IMR-90 (cell line): ENCODE results near the gene CYP4V2. TPM values are rescaled to one million over a fixed set of nuclear protein-coding genes. Genes with fewer than 3 reads are reported as not detected.

ENCODE experiments used
- ATAC-seq: fragments of 200-7000 bp; cut with Tn5 transposase; 2 replicates; pipeline ENCODE4 v1.9.1; 2020; ENCODE audit warnings: low read depth, mild to moderate bottlenecking, moderate library complexity
- BruUV-seq: library from RNA; stranded (reverse); fragments of 400-500 nt; replicated peaks from 2 replicates; lab custom pipeline; 2021; lab: Mats Ljungman, UMichigan
- CTCF ChIA-PET: fragments of 300-600 bp; formaldehyde crosslinking; extraction: SDS; loops from one replicate; lab custom pipeline; 2021; ENCODE audit warnings: antibody characterized with exemption; lab: Yijun Ruan, JAX
- POLR2A ChIA-PET: fragments of 300-600 bp; sonication (Branson Sonifier 250); formaldehyde crosslinking; loops from one replicate; lab custom pipeline; 2022; ENCODE audit warnings: antibody characterized with exemption; ENCODE audit not compliant: unreplicated experiment; lab: Charles Lee
- DNase-seq: peaks from one replicate; pipeline ENCODE4 v3.0.0; 2013
- H2AFZ ChIP-seq: replicated peaks from 2 replicates; pipeline ENCODE3; 2013; ENCODE audit warnings: low read length, mild to moderate bottlenecking; ENCODE audit not compliant: poor library complexity
- H2AK5ac ChIP-seq: 2 replicates; pipeline ENCODE4 v1.6.1; 2013; ENCODE audit warnings: low read depth, low read length, inconsistent platforms
- H2AK9ac ChIP-seq: replicated peaks from 2 replicates; pipeline ENCODE3; 2013; ENCODE audit warnings: mild to moderate bottlenecking, low read depth, low read length, moderate library complexity; ENCODE audit not compliant: poor library complexity
- H2BK120ac ChIP-seq: 2 replicates; pipeline ENCODE4 v1.6.1; 2013; ENCODE audit warnings: low read depth, low read length, inconsistent platforms
- H2BK15ac ChIP-seq: 3 replicates; pipeline ENCODE4 v1.6.1; 2013; ENCODE audit warnings: low read depth, low read length, inconsistent platforms
- H2BK20ac ChIP-seq: 2 replicates; pipeline ENCODE4 v1.6.1; 2013; ENCODE audit warnings: low read depth, mild to moderate bottlenecking, inconsistent platforms, low read length, moderate library complexity
- H2BK5ac ChIP-seq: 2 replicates; pipeline ENCODE4 v1.6.1; 2013; ENCODE audit warnings: mild to moderate bottlenecking, low read depth, low read length, inconsistent platforms; ENCODE audit not compliant: poor library complexity, severe bottlenecking
- H3K14ac ChIP-seq: replicated peaks from 2 replicates; pipeline ENCODE4 v1.6.1; 2013; ENCODE audit warnings: low read depth, low read length, inconsistent platforms
- H3K18ac ChIP-seq: 2 replicates; pipeline ENCODE4 v1.6.1; 2013; ENCODE audit warnings: low read depth, low read length, control low read depth
- H3K23ac ChIP-seq: 2 replicates; pipeline ENCODE4 v1.6.1; 2013; ENCODE audit warnings: low read depth, low read length, inconsistent platforms
- H3K27ac ChIP-seq: 2 replicates; pipeline ENCODE4 v1.5.1; 2013; ENCODE audit warnings: mild to moderate bottlenecking, control low read depth, low read length; ENCODE audit not compliant: insufficient read depth
- H3K27me3 ChIP-seq: 2 replicates; pipeline ENCODE4 v1.6.1; 2013; ENCODE audit warnings: low read length; ENCODE audit not compliant: control insufficient read depth, insufficient read depth
- H3K36me3 ChIP-seq: 2 replicates; pipeline ENCODE4 v1.6.1; 2013; ENCODE audit warnings: low read length, mixed read lengths; ENCODE audit not compliant: control insufficient read depth, insufficient read depth
- H3K4ac ChIP-seq: 2 replicates; pipeline ENCODE4 v1.6.1; 2013; ENCODE audit warnings: low read depth, low read length, inconsistent platforms
- H3K4me1 ChIP-seq: 2 replicates; pipeline ENCODE4 v1.6.1; 2013; ENCODE audit warnings: low read length, mixed read lengths; ENCODE audit not compliant: control insufficient read depth, insufficient read depth
- H3K4me2 ChIP-seq: 2 replicates; pipeline ENCODE4 v1.6.1; 2013; ENCODE audit warnings: low read depth, mild to moderate bottlenecking, control low read depth, low read length, moderate library complexity
- H3K4me3 ChIP-seq: 2 replicates; pipeline ENCODE4 v1.5.1; 2013; ENCODE audit warnings: low read depth, mild to moderate bottlenecking, control low read depth, low read length, moderate library complexity; ENCODE audit not compliant: insufficient read depth
- H3K56ac ChIP-seq: 2 replicates; pipeline ENCODE4 v1.6.1; 2013; ENCODE audit warnings: low read length, inconsistent platforms; ENCODE audit not compliant: insufficient read depth; ENCODE audit errors: extremely low read depth
- H3K79me1 ChIP-seq, 2 experiments: 2 replicates each; pipeline ENCODE4 v1.6.1; 2013; ENCODE audit warnings: low read length in 2 of 2, inconsistent platforms in 1 of 2, low read depth in 1 of 2
- H3K9ac ChIP-seq: 2 replicates; pipeline ENCODE4 v1.6.1; 2013; ENCODE audit warnings: low read depth, low read length, control low read depth
- H3K9me1 ChIP-seq: 2 replicates; pipeline ENCODE4 v1.6.1; 2013; ENCODE audit warnings: low read length, inconsistent platforms; ENCODE audit not compliant: insufficient read depth
- H3K9me3 ChIP-seq: 2 replicates; pipeline ENCODE4 v1.6.1; 2013; ENCODE audit warnings: low read length; ENCODE audit not compliant: control insufficient read depth, insufficient read depth
- H4K20me1 ChIP-seq: 2 replicates; pipeline ENCODE4 v1.6.1; 2013; ENCODE audit warnings: low read length, inconsistent platforms; ENCODE audit not compliant: insufficient read depth
- H4K5ac ChIP-seq: 2 replicates; pipeline ENCODE4 v1.6.1; 2013; ENCODE audit warnings: mild to moderate bottlenecking, low read depth, low read length, control low read depth
- H4K8ac ChIP-seq, 2 experiments: 2 replicates each; pipeline ENCODE4 v1.6.1; 2013; ENCODE audit warnings: low read depth in 2 of 2, low read length in 2 of 2, control low read depth in 1 of 2, inconsistent platforms in 1 of 2
- H4K91ac ChIP-seq: 2 replicates; pipeline ENCODE4 v1.6.1; 2013; ENCODE audit warnings: low read depth, low read length, inconsistent platforms; ENCODE audit not compliant: insufficient read depth
- BHLHE40 ChIP-seq: fragments of 150-350 bp; IDR thresholded peaks from 2 replicates; pipeline ENCODE4 v1.6.1; 2016; ENCODE audit warnings: mild to moderate bottlenecking, low read depth, low read length
- CEBPB ChIP-seq: IDR thresholded peaks from 2 replicates; pipeline ENCODE4 v1.6.1; 2012; ENCODE audit warnings: low read depth, low read length, improper control_type of control experiment
- CHD1 ChIP-seq: IDR thresholded peaks from 2 replicates; pipeline ENCODE4 v1.6.1; 2012; ENCODE audit warnings: low read depth, low read length, improper control_type of control experiment
- ELK1 ChIP-seq: fragments of 150-350 bp; IDR thresholded peaks from 2 replicates; pipeline ENCODE4 v1.6.1; 2016; ENCODE audit warnings: low read depth, mild to moderate bottlenecking, low read length, moderate library complexity, borderline replicate concordance
- FOS ChIP-seq: fragments of 150-350 bp; IDR thresholded peaks from 2 replicates; pipeline ENCODE4 v1.6.1; 2016; ENCODE audit warnings: low read depth, low read length
- MAFK ChIP-seq: IDR thresholded peaks from 2 replicates; pipeline ENCODE4 v1.6.1; 2012; ENCODE audit warnings: low read depth, low read length, improper control_type of control experiment
- MAZ ChIP-seq: IDR thresholded peaks from 2 replicates; pipeline ENCODE4 v1.6.1; 2012; ENCODE audit warnings: low read depth, mild to moderate bottlenecking, low read length, improper control_type of control experiment, moderate library complexity, borderline replicate concordance
- MXI1 ChIP-seq: IDR thresholded peaks from 2 replicates; pipeline ENCODE4 v1.6.1; 2012; ENCODE audit warnings: low read depth, mild to moderate bottlenecking, low read length, moderate library complexity, borderline replicate concordance
- NFE2L2 ChIP-seq: fragments of 150-350 bp; IDR thresholded peaks from 2 replicates; pipeline ENCODE4 v1.6.1; 2016; ENCODE audit warnings: low read depth, mild to moderate bottlenecking, low read length
- POLR2A ChIP-seq: IDR thresholded peaks from 2 replicates; pipeline ENCODE4 v1.6.1; 2012; ENCODE audit warnings: mild to moderate bottlenecking, low read depth, low read length
- RAD21 ChIP-seq: IDR thresholded peaks from 2 replicates; pipeline ENCODE4 v1.6.1; 2012; ENCODE audit warnings: low read length, improper control_type of control experiment
- RCOR1 ChIP-seq: IDR thresholded peaks from 2 replicates; pipeline ENCODE4 v1.6.1; 2012; ENCODE audit warnings: mild to moderate bottlenecking, low read length, improper control_type of control experiment; ENCODE audit not compliant: insufficient replicate concordance
- RFX5 ChIP-seq: IDR thresholded peaks from 2 replicates; pipeline ENCODE4 v1.8.0; 2012; ENCODE audit warnings: low read depth, mild to moderate bottlenecking, low read length, moderate library complexity
- SMC3 ChIP-seq: fragments of 150-350 bp; IDR thresholded peaks from 2 replicates; pipeline ENCODE4 v1.6.1; 2016; ENCODE audit warnings: low read depth, mild to moderate bottlenecking, antibody characterized with exemption, low read length, moderate library complexity
- WGBS, 2 experiments: methylation state at CpG; one replicate each; pipeline versions ENCODE4 v1.1.5 to v1.1.7; 2013; ENCODE audit warnings: missing lambda C conversion rate in 2 of 2; ENCODE audit not compliant: insufficient read length in 1 of 2; ENCODE audit errors: extremely low coverage in 2 of 2; 5-methylcytosine and 5-hydroxymethylcytosine counted together
- dilution Hi-C: fragments of 300-500 bp; cut with HindIII; formaldehyde crosslinking; loops from one replicate; pipeline ENCODE4 v1.14.3; 2018; ENCODE audit warnings: low sequenced_read_pairs; ENCODE audit not compliant: unreplicated experiment
- in situ Hi-C: fragments of 300-500 bp; cut with MboI; formaldehyde crosslinking; loops from 3 replicates; pipeline ENCODE4 v1.14.3; 2019; ENCODE audit warnings: low sequenced_read_pairs, inconsistent platforms, mixed read lengths
- intact Hi-C: fragments of 100-400 bp; cut with micrococcal nuclease; formaldehyde crosslinking; loops from 2 replicates; pipeline ENCODE4 v1.10.0; 2022
- polyA plus RNA-seq, 3 experiments: library from polyadenylated mRNA; depleted of rRNA; stranded (reverse); fragments of >200 nt; gene quantifications; 2 replicates each; pipeline ENCODE4 v1.2.3, GENCODE V29; 2012; ENCODE audit warnings: low replicate concordance in 1 of 3
- total RNA-seq: library from RNA; depleted of rRNA; stranded (reverse); fragments of >200 nt; gene quantifications from 2 replicates; pipeline ENCODE4 v1.2.3, GENCODE V29; 2012
- TF ChIP-seq, protein P1 (sequence below): fragments of 150-350 bp; IDR thresholded peaks from 2 replicates; pipeline ENCODE4 v1.6.1; 2017; ENCODE audit warnings: mild to moderate bottlenecking, antibody characterized with exemption, low read length, low read depth
- TF ChIP-seq, protein P2 (sequence below): conservative IDR thresholded peaks from 2 replicates; pipeline ENCODE4 v1.5.1; 2012; ENCODE audit warnings: mild to moderate bottlenecking, low read depth, low read length, improper control_type of control experiment

The CYP4V2 gene
- total and polyA plus RNA-seq, 2 of the 4 experiments (the other 2 are of a cell fraction): 3.9 to 4.1 TPM

DNA sequence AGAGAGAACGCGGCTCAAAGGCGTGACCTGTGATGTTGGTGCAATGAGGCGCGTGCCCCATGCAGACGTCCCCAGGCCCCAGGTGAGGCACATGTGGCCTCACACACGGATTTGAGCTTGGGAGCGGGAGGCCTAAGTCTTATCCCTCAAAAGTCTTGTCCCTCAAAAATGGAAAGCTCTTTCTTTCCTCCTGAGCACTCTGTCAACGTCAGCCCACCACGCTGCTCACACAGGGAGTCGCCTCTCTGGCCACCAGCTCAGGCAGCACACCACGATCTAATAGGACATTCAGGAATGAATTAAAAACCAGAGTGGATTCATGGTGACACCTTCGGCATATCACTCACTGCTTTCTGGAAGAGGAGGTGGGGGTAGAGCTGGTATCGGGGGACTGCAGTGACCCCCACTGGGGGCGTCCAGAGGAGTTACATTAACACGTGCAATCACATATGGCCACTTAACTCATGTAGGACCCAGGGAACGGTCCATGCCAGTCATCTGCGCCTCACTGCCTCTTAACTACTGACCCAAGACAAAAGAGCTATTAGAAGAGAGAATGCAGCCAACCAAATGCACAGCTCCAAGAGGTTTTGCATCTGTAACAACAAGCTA lies 21.9 kb upstream of the CYP4V2 start:
- no peaks in the 10 kb centered on the region for H3K9me1 ChIP-seq
- H3K9me3 ChIP-seq: no peaks in the 10 kb centered on the region
- H3K56ac ChIP-seq: no peak overlapping the region
- CTCF ChIA-PET: interaction anchor here (0.8 kb wide), 1 partner anchor 67 kb away, joined by 3 read pairs; no protein-coding TSS in a partner anchor
- H3K4me3 ChIP-seq: no peak overlapping the region
- TF ChIP-seq POLR2A (no peak), CHD1 (no peak), FOS (no peak), NFE2L2 (no peak), MAFK (no peak), RAD21 (no peak), RFX5 (no peak), RCOR1 (no peak), BHLHE40 (no peak), CEBPB (no peak), ELK1 (no peak), MXI1 (no peak), MAZ (no peak), SMC3 (no peak)
- TF ChIP-seq, protein P1, sequence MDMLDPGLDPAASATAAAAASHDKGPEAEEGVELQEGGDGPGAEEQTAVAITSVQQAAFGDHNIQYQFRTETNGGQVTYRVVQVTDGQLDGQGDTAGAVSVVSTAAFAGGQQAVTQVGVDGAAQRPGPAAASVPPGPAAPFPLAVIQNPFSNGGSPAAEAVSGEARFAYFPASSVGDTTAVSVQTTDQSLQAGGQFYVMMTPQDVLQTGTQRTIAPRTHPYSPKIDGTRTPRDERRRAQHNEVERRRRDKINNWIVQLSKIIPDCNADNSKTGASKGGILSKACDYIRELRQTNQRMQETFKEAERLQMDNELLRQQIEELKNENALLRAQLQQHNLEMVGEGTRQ: no peak
- TF ChIP-seq, protein P2, sequence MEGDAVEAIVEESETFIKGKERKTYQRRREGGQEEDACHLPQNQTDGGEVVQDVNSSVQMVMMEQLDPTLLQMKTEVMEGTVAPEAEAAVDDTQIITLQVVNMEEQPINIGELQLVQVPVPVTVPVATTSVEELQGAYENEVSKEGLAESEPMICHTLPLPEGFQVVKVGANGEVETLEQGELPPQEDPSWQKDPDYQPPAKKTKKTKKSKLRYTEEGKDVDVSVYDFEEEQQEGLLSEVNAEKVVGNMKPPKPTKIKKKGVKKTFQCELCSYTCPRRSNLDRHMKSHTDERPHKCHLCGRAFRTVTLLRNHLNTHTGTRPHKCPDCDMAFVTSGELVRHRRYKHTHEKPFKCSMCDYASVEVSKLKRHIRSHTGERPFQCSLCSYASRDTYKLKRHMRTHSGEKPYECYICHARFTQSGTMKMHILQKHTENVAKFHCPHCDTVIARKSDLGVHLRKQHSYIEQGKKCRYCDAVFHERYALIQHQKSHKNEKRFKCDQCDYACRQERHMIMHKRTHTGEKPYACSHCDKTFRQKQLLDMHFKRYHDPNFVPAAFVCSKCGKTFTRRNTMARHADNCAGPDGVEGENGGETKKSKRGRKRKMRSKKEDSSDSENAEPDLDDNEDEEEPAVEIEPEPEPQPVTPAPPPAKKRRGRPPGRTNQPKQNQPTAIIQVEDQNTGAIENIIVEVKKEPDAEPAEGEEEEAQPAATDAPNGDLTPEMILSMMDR: no peak
- H3K18ac ChIP-seq: no peak overlapping the region
- H2BK120ac ChIP-seq: no peak overlapping the region
- intact Hi-C loops (no loop called here), dilution Hi-C loops (no loop called here), in situ Hi-C loops (no loop called here)
- POLR2A ChIA-PET: no interaction called here
- H4K20me1 ChIP-seq: no peaks in the 10 kb centered on the region
- H2BK20ac ChIP-seq: no peak overlapping the region
- no peak overlapping the region for H2AK5ac ChIP-seq
- no peak overlapping the region for H3K14ac ChIP-seq
- H3K27me3 ChIP-seq: no peaks in the 10 kb centered on the region; the same call in 1 of the 2 replicates
- H3K23ac ChIP-seq: no peak overlapping the region
- BruUV-seq: no TSS peak
- H4K5ac ChIP-seq: no peak overlapping the region
- WGBS, 2 experiments: 78% methylated on average over 3 of the region's 18 CpGs; no CpG with 5 or more reads in 1 of the 2 experiments
- H3K27ac ChIP-seq: no peak overlapping the region
- no peak for DNase-seq
- no peak overlapping the region for H3K4ac ChIP-seq
- no peak overlapping the region for H4K8ac ChIP-seq
- H2BK15ac ChIP-seq: no peak overlapping the region
- H3K9ac ChIP-seq: no peak overlapping the region
- no peak overlapping the region for H3K4me2 ChIP-seq
- no peaks in the 10 kb centered on the region for H3K36me3 ChIP-seq
- no peaks in the 10 kb centered on the region for H3K79me1 ChIP-seq
- H2AK9ac ChIP-seq: no peak overlapping the region
- no peak for ATAC-seq
- no peak overlapping the region for H2BK5ac ChIP-seq
- H4K91ac ChIP-seq: no peak overlapping the region
- H3K4me1 ChIP-seq: no peaks in the 10 kb centered on the region
- no peak overlapping the region for H2AFZ ChIP-seq
